Measurements from ENCODE around the gene SLC35F2.

The SLC35F2 gene

DNA sequence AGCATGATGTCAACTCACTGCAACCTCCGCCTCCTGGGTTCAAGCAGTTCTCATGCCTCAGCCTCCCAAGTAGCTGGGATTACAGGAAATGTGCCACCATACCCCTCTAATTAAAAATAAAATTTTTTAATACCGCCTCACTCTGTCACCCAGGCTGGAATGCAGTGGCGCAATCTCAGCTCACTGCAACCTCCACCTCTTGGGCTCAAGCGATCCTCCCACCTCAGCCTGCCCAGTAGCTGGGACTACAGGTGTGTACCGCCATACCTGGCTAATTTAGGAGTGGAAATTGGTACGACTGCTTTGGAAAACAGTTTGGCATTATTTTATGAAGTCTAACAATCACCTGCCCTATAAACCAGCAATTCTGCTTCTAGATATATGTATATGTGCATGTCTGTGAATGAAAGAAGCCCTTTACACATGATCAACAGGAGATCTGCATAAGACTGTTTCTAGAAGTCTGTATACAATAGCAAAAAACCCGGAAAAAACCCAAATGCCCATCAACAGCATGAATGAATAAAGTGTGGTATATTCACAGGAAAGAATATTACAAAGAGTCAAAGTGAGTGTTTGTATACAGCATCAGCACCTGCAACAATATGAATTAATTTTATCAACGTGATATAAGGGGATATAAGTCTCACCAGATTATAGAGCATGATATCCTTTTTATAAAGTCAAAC is 16.0 kb downstream of the SLC35F2 start:
- TF ChIP-seq ZFP3 (CRISPR knock-in tag; IDR thresholded peaks at IDR 0.05): no peak
- no peak for TF ChIP-seq ESRRG (CRISPR knock-in tag; IDR thresholded peaks at IDR 0.05)
- no peak for TF ChIP-seq TCF4 (CRISPR knock-in tag; IDR thresholded peaks at IDR 0.05; ENCODE audit: borderline replicate concordance)
- TF ChIP-seq ARNTL (CRISPR knock-in tag; IDR thresholded peaks at IDR 0.05; ENCODE audit: borderline replicate concordance, low read depth): no peak
- TF ChIP-seq ZFP30 (CRISPR knock-in tag; IDR thresholded peaks at IDR 0.05): no peak
- no peak for TF ChIP-seq ZNF8 (CRISPR knock-in tag; IDR thresholded peaks at IDR 0.05)
- TF ChIP-seq, protein P1, sequence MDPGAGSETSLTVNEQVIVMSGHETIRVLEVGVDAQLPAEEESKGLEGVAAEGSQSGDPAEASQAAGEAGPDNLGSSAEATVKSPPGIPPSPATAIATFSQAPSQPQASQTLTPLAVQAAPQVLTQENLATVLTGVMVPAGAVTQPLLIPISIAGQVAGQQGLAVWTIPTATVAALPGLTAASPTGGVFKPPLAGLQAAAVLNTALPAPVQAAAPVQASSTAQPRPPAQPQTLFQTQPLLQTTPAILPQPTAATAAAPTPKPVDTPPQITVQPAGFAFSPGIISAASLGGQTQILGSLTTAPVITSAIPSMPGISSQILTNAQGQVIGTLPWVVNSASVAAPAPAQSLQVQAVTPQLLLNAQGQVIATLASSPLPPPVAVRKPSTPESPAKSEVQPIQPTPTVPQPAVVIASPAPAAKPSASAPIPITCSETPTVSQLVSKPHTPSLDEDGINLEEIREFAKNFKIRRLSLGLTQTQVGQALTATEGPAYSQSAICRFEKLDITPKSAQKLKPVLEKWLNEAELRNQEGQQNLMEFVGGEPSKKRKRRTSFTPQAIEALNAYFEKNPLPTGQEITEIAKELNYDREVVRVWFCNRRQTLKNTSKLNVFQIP (CRISPR knock-in tag; IDR thresholded peaks at IDR 0.05; ENCODE audit: borderline replicate concordance, low read depth): no peak
- TF ChIP-seq, protein P2, sequence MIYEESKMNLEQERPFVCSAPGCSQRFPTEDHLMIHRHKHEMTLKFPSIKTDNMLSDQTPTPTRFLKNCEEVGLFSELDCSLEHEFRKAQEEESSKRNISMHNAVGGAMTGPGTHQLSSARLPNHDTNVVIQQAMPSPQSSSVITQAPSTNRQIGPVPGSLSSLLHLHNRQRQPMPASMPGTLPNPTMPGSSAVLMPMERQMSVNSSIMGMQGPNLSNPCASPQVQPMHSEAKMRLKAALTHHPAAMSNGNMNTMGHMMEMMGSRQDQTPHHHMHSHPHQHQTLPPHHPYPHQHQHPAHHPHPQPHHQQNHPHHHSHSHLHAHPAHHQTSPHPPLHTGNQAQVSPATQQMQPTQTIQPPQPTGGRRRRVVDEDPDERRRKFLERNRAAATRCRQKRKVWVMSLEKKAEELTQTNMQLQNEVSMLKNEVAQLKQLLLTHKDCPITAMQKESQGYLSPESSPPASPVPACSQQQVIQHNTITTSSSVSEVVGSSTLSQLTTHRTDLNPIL (CRISPR knock-in tag; IDR thresholded peaks at IDR 0.05; ENCODE audit: low read depth): no peak
- TF ChIP-seq, protein P3, sequence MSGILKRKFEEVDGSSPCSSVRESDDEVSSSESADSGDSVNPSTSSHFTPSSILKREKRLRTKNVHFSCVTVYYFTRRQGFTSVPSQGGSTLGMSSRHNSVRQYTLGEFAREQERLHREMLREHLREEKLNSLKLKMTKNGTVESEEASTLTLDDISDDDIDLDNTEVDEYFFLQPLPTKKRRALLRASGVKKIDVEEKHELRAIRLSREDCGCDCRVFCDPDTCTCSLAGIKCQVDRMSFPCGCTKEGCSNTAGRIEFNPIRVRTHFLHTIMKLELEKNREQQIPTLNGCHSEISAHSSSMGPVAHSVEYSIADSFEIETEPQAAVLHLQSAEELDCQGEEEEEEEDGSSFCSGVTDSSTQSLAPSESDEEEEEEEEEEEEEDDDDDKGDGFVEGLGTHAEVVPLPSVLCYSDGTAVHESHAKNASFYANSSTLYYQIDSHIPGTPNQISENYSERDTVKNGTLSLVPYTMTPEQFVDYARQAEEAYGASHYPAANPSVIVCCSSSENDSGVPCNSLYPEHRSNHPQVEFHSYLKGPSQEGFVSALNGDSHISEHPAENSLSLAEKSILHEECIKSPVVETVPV (CRISPR knock-in tag; IDR thresholded peaks at IDR 0.05): no peak
- TF ChIP-seq, protein P4, sequence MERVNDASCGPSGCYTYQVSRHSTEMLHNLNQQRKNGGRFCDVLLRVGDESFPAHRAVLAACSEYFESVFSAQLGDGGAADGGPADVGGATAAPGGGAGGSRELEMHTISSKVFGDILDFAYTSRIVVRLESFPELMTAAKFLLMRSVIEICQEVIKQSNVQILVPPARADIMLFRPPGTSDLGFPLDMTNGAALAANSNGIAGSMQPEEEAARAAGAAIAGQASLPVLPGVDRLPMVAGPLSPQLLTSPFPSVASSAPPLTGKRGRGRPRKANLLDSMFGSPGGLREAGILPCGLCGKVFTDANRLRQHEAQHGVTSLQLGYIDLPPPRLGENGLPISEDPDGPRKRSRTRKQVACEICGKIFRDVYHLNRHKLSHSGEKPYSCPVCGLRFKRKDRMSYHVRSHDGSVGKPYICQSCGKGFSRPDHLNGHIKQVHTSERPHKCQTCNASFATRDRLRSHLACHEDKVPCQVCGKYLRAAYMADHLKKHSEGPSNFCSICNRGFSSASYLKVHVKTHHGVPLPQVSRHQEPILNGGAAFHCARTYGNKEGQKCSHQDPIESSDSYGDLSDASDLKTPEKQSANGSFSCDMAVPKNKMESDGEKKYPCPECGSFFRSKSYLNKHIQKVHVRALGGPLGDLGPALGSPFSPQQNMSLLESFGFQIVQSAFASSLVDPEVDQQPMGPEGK (CRISPR knock-in tag; IDR thresholded peaks at IDR 0.05; ENCODE audit: borderline replicate concordance): no peak
- no peak for TF ChIP-seq GLIS3 (CRISPR knock-in tag; IDR thresholded peaks at IDR 0.05)
- ATAC-seq: no peak

DNA sequence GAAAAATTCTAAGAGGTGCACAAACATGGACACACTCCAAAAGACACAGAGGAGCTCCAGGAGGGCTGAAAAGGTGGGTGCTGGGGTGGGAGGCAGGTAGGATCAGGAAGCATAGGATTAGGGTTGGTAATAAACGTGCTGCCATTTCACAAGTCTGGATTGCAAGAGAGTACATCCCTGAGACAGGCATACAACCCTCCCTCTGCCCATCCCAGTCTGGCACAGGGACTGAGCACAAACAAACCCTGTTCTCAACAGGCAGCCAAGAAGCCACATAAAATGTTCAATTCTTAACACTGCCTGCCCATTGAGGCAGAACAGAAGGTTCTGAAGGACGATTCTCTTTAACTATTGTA is 18.5 kb downstream of the SLC35F2 start:
- no peak for TF ChIP-seq SNAI2 (CRISPR knock-in tag; IDR thresholded peaks at IDR 0.05)
- TF ChIP-seq, protein P2 (CRISPR knock-in tag; IDR thresholded peaks at IDR 0.05; ENCODE audit: low read depth): no peak
- ATAC-seq: peak; percentile 71

DNA sequence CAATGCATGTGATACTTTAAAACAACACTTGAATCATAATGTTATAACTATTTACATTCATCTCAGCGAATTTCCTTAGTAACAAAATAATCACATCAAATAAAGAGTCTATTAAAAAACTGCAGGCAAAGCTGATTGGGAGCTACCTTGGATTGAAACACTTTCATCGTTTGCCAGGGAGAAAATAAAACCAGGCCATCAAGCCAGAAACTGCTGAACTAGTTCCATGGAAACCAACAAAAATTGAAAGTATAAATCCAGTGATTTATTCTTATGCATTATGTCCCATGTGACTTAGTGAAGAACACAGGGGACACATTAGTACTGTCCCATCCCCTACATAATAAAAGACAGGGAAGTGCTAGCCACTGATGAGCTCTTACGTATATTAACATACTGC is 21.7 kb downstream of the SLC35F2 start:
- no peak for ATAC-seq
- TF ChIP-seq OSR1 (CRISPR knock-in tag; IDR thresholded peaks at IDR 0.05): no peak
- TF ChIP-seq, protein P4 (CRISPR knock-in tag; IDR thresholded peaks at IDR 0.05; ENCODE audit: borderline replicate concordance): no peak
- no peak for TF ChIP-seq ZNF70 (CRISPR knock-in tag; IDR thresholded peaks at IDR 0.05)
- TF ChIP-seq RARB (CRISPR knock-in tag; IDR thresholded peaks at IDR 0.05): no peak
- no peak for TF ChIP-seq CSDC2 (CRISPR knock-in tag; IDR thresholded peaks at IDR 0.05)
- TF ChIP-seq ZNF565 (CRISPR knock-in tag; conservative IDR thresholded peaks at IDR 0.05; ENCODE audit: low read depth): no peak
- TF ChIP-seq ESRRG (CRISPR knock-in tag; IDR thresholded peaks at IDR 0.05): no peak
- TF ChIP-seq, protein P1 (CRISPR knock-in tag; IDR thresholded peaks at IDR 0.05; ENCODE audit: borderline replicate concordance, low read depth): no peak
- no peak for TF ChIP-seq ZFP30 (CRISPR knock-in tag; IDR thresholded peaks at IDR 0.05)
- TF ChIP-seq, protein P3 (CRISPR knock-in tag; IDR thresholded peaks at IDR 0.05): no peak
- no peak for TF ChIP-seq BACH2 (CRISPR knock-in tag; IDR thresholded peaks at IDR 0.05; ENCODE audit: borderline replicate concordance)
- TF ChIP-seq ISL1 (CRISPR knock-in tag; IDR thresholded peaks at IDR 0.05): no peak
- TF ChIP-seq ZC3H10 (CRISPR knock-in tag; IDR thresholded peaks at IDR 0.05): no peak
- no peak for TF ChIP-seq ZNF8 (CRISPR knock-in tag; IDR thresholded peaks at IDR 0.05)
- TF ChIP-seq ARNTL (CRISPR knock-in tag; IDR thresholded peaks at IDR 0.05; ENCODE audit: borderline replicate concordance, low read depth): no peak
- TF ChIP-seq SNAI2 (CRISPR knock-in tag; IDR thresholded peaks at IDR 0.05): no peak
- TF ChIP-seq ZFP3 (CRISPR knock-in tag; IDR thresholded peaks at IDR 0.05): no peak
- TF ChIP-seq TOX (CRISPR knock-in tag; IDR thresholded peaks at IDR 0.05; ENCODE audit: borderline replicate concordance): no peak

Measured in SK-N-SH treated with all-trans-retinoic acid at 6 μM for 48 hours (cell line).